D721Med (cell line): ENCODE results near the gene PTPRB.

Source experiments
- DNase-seq: peaks from one replicate; pipeline ENCODE4 v3.0.0; 2011; ENCODE audit warnings: low spot score; ENCODE audit not compliant: insufficient read length
- FAIRE-seq: peaks from 2 replicates; lab custom pipeline; 2011; peaks lifted over from hg19 to GRCh38; lab: Jason Lieb, UNC
- CTCF ChIP-seq: IDR thresholded peaks from 2 replicates; pipeline ENCODE4 v1.5.1; 2012; ENCODE audit warnings: mild to moderate bottlenecking, control low read depth; ENCODE audit not compliant: insufficient read depth; ENCODE audit errors: missing control alignments

PTPRB gene

GRCh38 chr12:70657616-70658286 lies 20.5 kb upstream of the PTPRB start:
- no peak for TF ChIP-seq CTCF
- DNase-seq = no peak
- no peak for FAIRE-seq

GRCh38 chr12:70652451-70652850 lies 15.2 kb upstream of the PTPRB start:
- no peak for FAIRE-seq
- TF ChIP-seq CTCF = no peak
- no peak for DNase-seq

GRCh38 chr12:70648831-70649230 lies 11.6 kb upstream of the PTPRB start:
- DNase-seq (no peak), FAIRE-seq (no peak)
- no peak for TF ChIP-seq CTCF

- DNase-seq = no peak
- TF ChIP-seq CTCF = no peak
- no peak for FAIRE-seq
Observed at GRCh38 chr12:70648191-70648590, 11.0 kb upstream of the PTPRB start.

- FAIRE-seq = no peak
- TF ChIP-seq CTCF = no peak
- no peak for DNase-seq
Observed at GRCh38 chr12:70646850-70647249, 9.6 kb upstream of the PTPRB start.

GRCh38 chr12:70645494-70646317 lies 8.5 kb upstream of the PTPRB start:
- no peak for TF ChIP-seq CTCF
- FAIRE-seq (no peak), DNase-seq (no peak)

- no peak for TF ChIP-seq CTCF
- FAIRE-seq (no peak), DNase-seq (no peak)
Observed at GRCh38 chr12:70644861-70645260, 7.6 kb upstream of the PTPRB start.
